GM18499 (cell line): Measurements from ENCODE around the gene SND1.
A peak's percentile ranks its signal among the peaks of the same experiment; 100 is the strongest.

ENCODE experiments used
- ATAC-seq: cut with Tn5 transposase; IDR thresholded peaks from one replicate; pipeline ENCODE4 v1.9.1; 2021; ENCODE audit warnings: moderate number of reproducible peaks; ENCODE audit not compliant: insufficient read depth, unreplicated experiment

SND1 gene

GRCh38 chr7:127651556-127652332 lies at the start of gene SND1:
TSS of gene SND1 (plus strand) at chr7:127652194. CDS start at chr7:127652374, 180 bp downstream.
- ATAC-seq: peak; percentile 95

GRCh38 chr7:127608446-127608845 lies 43.5 kb upstream of the SND1 start:
- no peak for ATAC-seq

- ATAC-seq: no peak
Measured at GRCh38 chr7:127609297-127609696, 42.7 kb upstream of the SND1 start.

GRCh38 chr7:127612263-127612662 lies 39.7 kb upstream of the SND1 start:
- no peak for ATAC-seq

GRCh38 chr7:127616724-127617123 lies 35.3 kb upstream of the SND1 start:
- no peak for ATAC-seq

GRCh38 chr7:127618042-127618441 lies 34.0 kb upstream of the SND1 start, which contains the start of gene PAX4:
TSS of gene PAX4 (minus strand) at chr7:127618142. CDS start at chr7:127615928, 2,214 bp downstream.
- ATAC-seq: no peak

- ATAC-seq: no peak
Measured at GRCh38 chr7:127618775-127619174, 33.2 kb upstream of the SND1 start.

GRCh38 chr7:127619681-127620405 lies 32.2 kb upstream of the SND1 start:
- no peak for ATAC-seq

GRCh38 chr7:127620406-127621233 lies 31.4 kb upstream of the SND1 start:
- no peak for ATAC-seq

- no peak for ATAC-seq
Measured at GRCh38 chr7:127625331-127625730, 26.7 kb upstream of the SND1 start.

- no peak for ATAC-seq
Measured at GRCh38 chr7:127628445-127628844, 23.5 kb upstream of the SND1 start.

- ATAC-seq: no peak
Measured at GRCh38 chr7:127629268-127629854, 22.6 kb upstream of the SND1 start.

- ATAC-seq: no peak
Measured at GRCh38 chr7:127632276-127632910, 19.6 kb upstream of the SND1 start.

- ATAC-seq: no peak
Measured at GRCh38 chr7:127635659-127636285, 16.2 kb upstream of the SND1 start.

- no peak for ATAC-seq
Measured at GRCh38 chr7:127638197-127638596, 13.8 kb upstream of the SND1 start.

GRCh38 chr7:127644484-127644883 lies 7.5 kb upstream of the SND1 start:
- ATAC-seq: no peak

- no peak for ATAC-seq
Measured at GRCh38 chr7:127647636-127648035, 4.4 kb upstream of the SND1 start.

- no peak for ATAC-seq
Measured at GRCh38 chr7:127648986-127649385, 3.0 kb upstream of the SND1 start.

GRCh38 chr7:127650847-127651555 lies 993 bp upstream of the SND1 start:
- ATAC-seq: no peak
